Liver (tissue), 3 donors: Measurements from ENCODE around the gene GPR75.

ENCODE experiments used
- RAD21 ChIP-seq, 2 donors: IDR thresholded peaks; 2 replicates each; pipeline ENCODE4 v1.6.1; 2016; ENCODE audit warnings: antibody characterized with exemption in 2 of 2, mild to moderate bottlenecking in 2 of 2
- YY1 ChIP-seq: IDR thresholded peaks from 2 replicates; pipeline ENCODE4 v1.6.1; 2016; ENCODE audit warnings: antibody characterized with exemption, mild to moderate bottlenecking
- TF ChIP-seq, protein P1 (sequence below): fragments of 150-350 bp; IDR thresholded peaks from 2 replicates; pipeline ENCODE4 v1.5.1; 2017; ENCODE audit warnings: improper control_type of control experiment, low read depth, low read length; ENCODE audit not compliant: missing input control
- TF ChIP-seq, protein P2 (sequence below): IDR thresholded peaks from 2 replicates; pipeline ENCODE4 v1.6.1; 2016; ENCODE audit warnings: antibody characterized with exemption, mild to moderate bottlenecking
- donor health status: healthy.
- donor health status: healthy.

DNA sequence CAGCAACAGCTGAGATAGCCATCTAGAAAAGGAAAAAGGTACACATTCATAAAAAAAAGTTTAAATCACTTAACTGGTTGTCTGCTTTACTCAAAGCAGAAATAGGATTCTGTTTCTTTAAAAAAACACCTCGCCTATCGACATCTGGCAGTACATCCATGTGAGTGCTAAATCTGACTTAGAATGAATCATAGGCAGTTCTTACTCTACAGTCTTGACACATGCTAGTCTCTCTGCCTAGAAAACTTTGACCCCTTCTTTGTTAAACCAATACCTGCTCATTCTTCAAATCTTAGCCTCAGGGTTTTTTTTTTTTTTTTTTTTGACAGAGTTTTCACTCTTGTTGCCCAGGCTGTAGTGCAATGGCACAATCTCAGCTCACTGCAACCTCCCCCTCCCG lies 37.1 kb upstream of the GPR75 start:
- no peak for TF ChIP-seq RAD21 (IDR thresholded peaks at IDR 0.05)
- TF ChIP-seq, protein P1, sequence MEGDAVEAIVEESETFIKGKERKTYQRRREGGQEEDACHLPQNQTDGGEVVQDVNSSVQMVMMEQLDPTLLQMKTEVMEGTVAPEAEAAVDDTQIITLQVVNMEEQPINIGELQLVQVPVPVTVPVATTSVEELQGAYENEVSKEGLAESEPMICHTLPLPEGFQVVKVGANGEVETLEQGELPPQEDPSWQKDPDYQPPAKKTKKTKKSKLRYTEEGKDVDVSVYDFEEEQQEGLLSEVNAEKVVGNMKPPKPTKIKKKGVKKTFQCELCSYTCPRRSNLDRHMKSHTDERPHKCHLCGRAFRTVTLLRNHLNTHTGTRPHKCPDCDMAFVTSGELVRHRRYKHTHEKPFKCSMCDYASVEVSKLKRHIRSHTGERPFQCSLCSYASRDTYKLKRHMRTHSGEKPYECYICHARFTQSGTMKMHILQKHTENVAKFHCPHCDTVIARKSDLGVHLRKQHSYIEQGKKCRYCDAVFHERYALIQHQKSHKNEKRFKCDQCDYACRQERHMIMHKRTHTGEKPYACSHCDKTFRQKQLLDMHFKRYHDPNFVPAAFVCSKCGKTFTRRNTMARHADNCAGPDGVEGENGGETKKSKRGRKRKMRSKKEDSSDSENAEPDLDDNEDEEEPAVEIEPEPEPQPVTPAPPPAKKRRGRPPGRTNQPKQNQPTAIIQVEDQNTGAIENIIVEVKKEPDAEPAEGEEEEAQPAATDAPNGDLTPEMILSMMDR, result no peak
- TF ChIP-seq, protein P2, sequence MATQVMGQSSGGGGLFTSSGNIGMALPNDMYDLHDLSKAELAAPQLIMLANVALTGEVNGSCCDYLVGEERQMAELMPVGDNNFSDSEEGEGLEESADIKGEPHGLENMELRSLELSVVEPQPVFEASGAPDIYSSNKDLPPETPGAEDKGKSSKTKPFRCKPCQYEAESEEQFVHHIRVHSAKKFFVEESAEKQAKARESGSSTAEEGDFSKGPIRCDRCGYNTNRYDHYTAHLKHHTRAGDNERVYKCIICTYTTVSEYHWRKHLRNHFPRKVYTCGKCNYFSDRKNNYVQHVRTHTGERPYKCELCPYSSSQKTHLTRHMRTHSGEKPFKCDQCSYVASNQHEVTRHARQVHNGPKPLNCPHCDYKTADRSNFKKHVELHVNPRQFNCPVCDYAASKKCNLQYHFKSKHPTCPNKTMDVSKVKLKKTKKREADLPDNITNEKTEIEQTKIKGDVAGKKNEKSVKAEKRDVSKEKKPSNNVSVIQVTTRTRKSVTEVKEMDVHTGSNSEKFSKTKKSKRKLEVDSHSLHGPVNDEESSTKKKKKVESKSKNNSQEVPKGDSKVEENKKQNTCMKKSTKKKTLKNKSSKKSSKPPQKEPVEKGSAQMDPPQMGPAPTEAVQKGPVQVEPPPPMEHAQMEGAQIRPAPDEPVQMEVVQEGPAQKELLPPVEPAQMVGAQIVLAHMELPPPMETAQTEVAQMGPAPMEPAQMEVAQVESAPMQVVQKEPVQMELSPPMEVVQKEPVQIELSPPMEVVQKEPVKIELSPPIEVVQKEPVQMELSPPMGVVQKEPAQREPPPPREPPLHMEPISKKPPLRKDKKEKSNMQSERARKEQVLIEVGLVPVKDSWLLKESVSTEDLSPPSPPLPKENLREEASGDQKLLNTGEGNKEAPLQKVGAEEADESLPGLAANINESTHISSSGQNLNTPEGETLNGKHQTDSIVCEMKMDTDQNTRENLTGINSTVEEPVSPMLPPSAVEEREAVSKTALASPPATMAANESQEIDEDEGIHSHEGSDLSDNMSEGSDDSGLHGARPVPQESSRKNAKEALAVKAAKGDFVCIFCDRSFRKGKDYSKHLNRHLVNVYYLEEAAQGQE, result no peak
- no peak for TF ChIP-seq YY1
